ENCODE measurements around the gene SORL1-AS1.

DNA sequence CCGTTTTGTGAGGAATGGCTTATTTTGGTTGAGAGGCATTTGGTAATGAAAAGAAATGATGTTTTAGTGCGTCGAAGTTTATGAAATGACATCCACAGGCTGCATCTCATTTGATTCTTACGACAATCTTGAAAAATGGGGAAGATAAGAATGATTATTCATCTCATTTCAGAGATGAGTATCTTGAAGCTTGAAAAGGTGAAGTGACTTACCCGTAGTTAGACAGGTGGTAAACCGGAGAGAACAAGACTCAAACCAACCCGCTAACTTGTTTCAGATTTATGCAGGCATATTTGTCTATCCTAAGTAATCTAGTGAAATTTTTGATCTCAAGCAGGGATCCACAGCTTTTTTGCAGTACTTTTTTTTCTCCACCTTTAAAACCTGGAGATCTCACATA, 9.1 kb upstream of the SORL1-AS1 start:
- TF ChIP-seq, protein P1, sequence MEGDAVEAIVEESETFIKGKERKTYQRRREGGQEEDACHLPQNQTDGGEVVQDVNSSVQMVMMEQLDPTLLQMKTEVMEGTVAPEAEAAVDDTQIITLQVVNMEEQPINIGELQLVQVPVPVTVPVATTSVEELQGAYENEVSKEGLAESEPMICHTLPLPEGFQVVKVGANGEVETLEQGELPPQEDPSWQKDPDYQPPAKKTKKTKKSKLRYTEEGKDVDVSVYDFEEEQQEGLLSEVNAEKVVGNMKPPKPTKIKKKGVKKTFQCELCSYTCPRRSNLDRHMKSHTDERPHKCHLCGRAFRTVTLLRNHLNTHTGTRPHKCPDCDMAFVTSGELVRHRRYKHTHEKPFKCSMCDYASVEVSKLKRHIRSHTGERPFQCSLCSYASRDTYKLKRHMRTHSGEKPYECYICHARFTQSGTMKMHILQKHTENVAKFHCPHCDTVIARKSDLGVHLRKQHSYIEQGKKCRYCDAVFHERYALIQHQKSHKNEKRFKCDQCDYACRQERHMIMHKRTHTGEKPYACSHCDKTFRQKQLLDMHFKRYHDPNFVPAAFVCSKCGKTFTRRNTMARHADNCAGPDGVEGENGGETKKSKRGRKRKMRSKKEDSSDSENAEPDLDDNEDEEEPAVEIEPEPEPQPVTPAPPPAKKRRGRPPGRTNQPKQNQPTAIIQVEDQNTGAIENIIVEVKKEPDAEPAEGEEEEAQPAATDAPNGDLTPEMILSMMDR (IDR thresholded peaks at IDR 0.05), result no peak
- no peak for TF ChIP-seq POLR2A (IDR thresholded peaks at IDR 0.05)
